ENCODE data around the gene HSPB3.
"Not testable (repeated sequence)": the region's sequence is repeated elsewhere in the genome, so short reads cannot be mapped to it uniquely, and the experiment has no call there.

The HSPB3 gene
- total RNA-seq, result 0 reads per million in 2 donors

DNA sequence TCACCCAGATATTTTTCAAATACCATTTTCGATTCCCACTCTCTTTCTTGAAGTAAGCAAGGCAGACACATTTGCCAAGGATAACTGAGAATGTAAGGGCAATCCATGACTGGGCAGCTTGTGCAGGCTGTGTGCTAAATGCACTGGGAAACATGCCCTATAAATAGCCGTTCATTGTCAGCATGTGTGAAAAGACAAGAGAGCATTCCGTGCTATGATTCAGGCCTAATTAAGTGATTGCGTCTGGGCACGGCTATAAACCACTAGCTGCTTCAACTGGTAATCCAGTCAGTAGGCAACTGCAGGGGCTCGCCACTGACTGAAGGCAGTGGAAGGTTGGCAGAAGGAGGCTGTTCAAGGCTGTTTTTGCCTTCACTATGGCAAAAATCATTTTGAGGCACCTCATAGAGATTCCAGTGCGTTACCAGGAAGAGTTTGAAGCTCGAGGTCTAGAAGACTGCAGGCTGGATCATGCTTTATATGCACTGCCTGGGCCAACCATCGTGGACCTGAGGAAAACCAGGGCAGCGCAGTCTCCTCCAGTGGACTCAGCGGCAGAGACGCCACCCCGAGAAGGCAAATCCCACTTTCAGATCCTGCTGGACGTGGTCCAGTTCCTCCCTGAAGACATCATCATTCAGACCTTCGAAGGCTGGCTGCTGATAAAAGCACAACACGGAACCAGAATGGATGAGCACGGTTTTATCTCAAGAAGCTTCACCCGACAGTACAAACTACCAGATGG, at the start of gene HSPB3:
Gene HSPB3 (plus strand): TSS at position 287 of the 745 bp plus-strand sequence. CDS start 91 bp downstream, at position 378.
- DNase-seq, result no peak

DNA sequence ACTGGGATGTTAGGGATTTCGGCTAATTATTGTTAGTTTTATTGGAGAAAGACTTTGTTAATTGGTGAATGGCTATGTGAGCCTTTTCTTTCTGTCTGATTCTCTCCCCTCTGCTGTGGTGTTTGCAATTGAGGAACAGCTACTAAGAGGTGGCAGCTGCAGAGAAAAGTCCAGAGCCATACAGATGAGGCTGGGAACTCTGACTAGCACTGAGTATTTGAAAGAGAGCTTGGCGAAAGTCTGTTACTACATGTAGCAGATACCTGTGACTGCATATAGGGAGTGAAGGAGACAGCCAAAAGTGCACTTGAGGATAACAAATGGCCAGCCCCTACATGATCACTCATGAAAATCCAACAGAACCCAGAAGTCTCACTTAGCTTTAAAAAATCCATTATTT, 44.3 kb upstream of the HSPB3 start:
- no peak for DNase-seq

DNA sequence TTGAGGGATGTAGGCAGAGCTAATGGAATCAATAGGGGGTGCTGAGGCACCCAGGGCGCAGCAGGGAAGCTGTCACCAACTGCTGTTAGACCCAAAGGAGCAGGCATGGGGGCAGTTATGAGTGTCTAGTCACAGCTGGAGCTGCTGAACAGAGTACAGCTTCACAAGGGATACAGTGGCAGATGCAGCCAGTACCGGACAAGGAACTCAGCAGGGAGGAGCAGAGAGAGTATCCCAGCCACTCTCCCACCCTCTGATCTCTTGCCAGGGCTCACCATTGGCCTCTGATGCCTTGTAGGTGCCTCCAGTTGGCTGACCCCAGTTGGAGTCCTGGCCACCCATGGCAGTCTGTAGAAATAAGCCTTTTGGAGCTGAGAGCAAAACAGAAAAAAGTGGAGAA, 42.6 kb upstream of the HSPB3 start:
- no peak for DNase-seq

DNA sequence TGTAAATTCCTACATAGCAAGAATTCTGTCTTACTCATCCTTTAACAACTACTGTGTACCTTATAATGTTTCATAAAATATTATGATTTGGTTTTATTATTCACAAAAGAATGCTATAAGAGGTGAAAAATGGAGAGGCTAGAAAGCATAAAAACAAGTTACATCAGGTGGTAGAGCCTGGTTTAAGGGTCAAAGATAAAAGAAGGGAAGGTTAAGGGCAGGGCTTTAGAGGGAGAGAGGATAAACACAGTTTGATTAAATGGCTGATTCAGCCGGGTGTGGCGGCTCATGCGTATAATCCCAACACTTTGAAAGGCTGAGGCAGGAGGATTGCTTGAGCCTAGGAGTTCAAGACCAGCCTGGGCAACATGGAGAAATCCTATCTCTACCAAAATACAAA, 40.4 kb upstream of the HSPB3 start:
- no peak for DNase-seq

GRCh38 chr5:54415896-54416601, 39.5 kb upstream of the HSPB3 start:
- no peak for DNase-seq

DNA sequence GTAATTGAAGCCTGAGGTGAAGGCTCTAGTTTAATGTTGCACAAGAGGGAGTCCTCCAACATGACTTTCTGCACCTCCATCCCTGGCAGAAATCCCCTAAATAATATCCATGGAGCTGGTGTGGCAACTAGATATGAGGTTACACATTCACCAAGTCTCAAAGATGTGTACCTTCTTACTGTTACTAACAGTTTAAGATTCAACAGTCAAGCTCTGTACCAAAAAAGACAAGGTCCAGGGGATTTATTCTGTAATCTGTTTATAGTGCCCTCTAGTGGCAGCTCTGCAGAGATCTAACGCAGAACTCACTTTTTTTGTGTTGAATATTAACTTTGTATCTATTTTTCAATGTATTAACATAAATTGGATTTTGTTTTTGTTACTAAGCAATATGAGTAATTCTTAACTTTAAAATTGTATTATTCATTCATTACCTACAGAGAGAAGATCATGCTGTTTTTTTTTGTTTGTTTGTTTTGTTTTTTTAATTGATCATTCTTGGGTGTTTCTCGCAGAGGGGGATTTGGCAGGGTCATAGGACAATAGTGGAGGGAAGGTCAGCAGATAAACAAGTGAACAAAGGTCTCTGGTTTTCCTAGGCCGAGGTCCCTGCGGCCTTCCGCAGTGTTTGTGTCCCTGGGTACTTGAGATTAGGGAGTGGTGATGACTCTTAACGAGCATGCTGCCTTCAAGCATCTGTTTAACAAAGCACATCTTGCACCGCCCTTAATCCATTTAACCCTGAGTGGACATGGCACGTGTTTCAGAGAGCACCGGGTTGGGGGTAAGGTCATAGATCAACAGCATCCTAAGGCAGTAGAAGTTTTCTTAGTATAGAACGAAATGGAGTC, 35.7 kb upstream of the HSPB3 start:
- peak in 2 of 5 experiments; percentile 3 to 45 for DNase-seq

GRCh38 chr5:54420511-54420910, 35.0 kb upstream of the HSPB3 start:
- not testable (repeated sequence) for DNase-seq

DNA sequence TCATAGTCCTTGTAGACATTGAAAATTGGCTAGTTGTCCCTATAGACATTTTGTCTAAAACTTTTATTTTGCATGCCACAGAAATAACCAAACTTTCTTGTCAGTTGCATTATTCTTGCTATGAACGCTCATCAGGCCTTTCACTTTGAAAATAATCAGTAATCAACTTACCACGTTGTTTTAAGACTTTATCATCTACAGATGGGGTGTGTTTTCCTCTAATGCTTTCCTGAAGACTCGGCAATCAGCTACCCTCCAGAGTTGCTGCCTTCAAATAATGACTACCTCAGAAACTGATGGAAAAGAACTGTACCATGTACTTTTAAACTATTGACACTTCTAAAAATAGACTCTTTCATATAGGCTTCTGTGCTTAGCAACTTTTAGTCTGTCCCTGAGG, 33.5 kb upstream of the HSPB3 start:
- no peak for DNase-seq

DNA sequence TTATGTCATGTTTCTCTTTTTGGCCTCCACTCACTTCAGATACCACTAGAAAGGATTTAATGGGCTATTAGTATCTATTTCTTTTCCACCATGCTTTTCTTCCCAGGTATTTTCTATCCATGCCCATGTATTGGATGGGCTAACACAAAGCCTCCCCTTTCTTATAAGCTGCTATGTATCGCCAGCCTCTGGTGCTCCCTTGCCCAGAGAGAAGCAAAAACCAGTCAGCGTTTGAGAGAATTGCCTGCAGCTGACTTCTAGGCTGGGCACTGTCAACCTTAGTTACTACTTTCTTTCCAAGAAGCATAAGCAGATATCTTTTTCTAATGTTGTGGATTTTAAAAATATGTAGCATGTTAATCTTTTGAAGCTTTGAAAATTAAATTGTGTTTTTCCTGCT, 30.2 kb upstream of the HSPB3 start:
- no peak for DNase-seq

DNA sequence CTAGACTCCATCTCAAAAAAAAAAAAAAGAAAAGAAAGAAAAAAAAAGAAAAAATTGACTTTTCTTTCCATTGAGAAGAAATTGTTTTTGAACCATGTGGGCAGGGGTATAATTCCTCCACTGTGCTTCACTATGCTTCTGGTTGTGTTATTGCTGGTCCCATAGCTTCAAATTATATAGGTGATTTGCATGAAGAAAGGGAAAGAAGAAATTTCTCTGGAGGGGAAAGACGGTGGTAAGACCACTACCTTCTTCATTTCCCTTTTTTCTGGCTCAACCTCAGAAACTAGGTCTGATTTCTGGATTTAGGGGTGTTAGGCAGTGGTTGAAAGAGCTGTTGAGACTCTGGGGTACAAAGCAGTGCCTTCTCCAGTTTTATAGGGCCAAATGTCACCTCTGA, 29.3 kb upstream of the HSPB3 start:
- no peak for DNase-seq

- DNase-seq, result not testable (repeated sequence)
Observed at GRCh38 chr5:54434650-54435049, 20.8 kb upstream of the HSPB3 start.

GRCh38 chr5:54438620-54439389, 16.7 kb upstream of the HSPB3 start:
- no peak for DNase-seq

GRCh38 chr5:54440456-54440893, 15.0 kb upstream of the HSPB3 start:
- peak in 1 of 5 experiments; percentile 62 for DNase-seq

DNA sequence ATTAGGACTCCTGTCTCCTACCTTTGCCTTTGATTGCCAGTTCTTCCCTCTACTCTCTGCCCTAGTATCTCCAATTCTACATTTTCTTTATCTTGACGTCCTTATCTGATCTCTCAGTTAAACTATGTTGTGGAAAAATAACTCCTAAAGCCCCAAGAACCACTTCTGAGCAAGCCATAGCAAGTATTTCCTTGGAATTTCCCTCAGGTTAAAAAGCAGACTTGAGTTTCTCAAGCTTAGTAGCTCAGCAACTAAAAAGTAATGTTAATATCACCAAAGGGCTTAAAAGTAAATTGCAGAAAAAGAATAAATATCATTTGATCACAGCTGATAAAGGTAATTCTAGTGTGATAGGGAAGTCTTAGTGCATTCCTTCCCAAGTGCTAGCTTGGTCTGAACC, 13.2 kb upstream of the HSPB3 start:
- no peak for DNase-seq

GRCh38 chr5:54443270-54443669, 12.2 kb upstream of the HSPB3 start:
- DNase-seq, result peak in 1 of 5 experiments; percentile 11

DNA sequence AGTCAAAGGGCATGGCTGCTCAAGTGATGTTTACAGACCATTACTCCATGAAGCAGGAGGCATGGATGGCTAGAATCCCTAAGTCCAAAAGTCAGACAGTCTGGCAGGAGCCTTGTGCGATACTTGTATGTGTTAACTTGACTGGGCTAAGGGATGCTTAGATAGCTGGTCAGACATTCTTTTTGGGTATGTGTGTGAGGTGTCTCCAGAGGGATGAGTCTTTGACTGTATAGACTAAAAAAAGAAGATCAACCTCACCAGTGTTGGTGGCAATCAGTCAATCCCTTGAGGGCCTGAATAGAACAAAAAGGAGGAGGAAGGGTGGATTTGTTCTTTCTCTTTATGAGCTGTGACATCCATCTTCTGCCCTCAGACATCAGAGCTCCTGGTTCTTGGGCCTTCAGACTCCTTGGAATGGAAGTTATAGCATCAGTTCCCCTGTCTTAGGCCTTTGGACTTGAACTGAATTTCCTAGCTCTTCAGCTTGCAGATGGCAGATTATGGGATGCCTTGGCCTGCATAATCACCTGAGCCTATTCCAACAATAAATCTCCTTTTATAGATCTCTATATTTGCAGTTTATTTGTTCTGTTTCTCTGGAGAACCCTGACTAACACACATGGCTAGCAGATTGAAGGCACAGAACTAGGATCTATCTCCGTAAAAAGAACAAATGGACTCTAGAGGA, 9.7 kb upstream of the HSPB3 start:
- no peak for DNase-seq

DNA sequence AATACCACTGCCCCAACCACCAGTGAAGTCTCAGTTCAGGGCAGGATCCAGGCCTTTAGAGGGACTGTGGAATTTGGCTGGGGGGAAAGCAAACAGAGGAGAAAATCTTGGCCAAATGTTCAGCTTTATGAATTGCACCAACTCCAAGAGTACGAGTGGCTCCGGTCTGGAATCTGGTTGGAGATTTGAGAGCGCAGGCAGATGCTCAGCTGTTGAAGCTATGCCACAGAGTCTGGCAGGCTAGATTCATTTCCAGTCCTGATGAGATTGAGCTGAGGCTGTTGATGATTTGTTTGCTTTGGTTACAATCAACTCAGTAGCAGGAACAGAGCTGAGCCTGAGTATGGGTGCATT, 9.1 kb upstream of the HSPB3 start:
- DNase-seq, result no peak

DNA sequence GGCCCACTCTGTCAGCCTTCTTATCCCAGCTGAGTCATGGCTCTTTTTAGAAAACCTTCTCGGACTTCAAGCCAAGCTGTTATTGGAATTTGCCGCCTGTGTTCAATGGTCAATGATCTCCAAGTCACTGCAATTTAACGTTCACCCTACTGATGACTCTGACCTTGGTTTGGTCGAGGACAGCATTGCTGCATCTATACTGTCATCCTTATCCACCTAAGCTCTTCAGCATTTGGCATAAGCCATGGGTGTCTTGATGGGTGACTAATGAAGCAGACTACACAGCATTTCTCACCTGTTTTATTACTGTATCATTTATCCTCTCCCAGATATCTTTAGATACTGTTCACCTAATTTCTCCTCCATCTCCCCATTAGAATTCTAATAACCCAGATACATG, 5.6 kb upstream of the HSPB3 start:
- DNase-seq, result no peak

DNA sequence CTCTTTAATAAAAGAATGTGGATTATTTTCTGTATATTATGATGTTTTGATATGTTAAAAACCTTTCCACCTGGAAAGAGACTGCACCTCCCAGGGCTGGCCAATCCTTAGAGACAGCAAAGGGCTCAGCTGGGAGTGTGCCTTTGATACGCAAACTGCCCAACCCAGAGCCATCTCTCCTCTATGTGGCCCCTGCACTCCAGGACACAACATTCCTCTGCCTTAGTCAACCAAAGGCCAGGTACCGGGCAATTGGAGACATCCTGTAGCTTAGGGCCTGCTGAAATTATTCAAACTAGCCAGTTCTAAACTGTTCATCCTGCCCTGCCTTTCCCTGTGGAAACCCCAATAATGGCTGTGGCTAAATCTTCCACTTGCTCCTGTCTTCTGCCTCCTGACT, 5.0 kb upstream of the HSPB3 start:
- DNase-seq, result no peak

DNA sequence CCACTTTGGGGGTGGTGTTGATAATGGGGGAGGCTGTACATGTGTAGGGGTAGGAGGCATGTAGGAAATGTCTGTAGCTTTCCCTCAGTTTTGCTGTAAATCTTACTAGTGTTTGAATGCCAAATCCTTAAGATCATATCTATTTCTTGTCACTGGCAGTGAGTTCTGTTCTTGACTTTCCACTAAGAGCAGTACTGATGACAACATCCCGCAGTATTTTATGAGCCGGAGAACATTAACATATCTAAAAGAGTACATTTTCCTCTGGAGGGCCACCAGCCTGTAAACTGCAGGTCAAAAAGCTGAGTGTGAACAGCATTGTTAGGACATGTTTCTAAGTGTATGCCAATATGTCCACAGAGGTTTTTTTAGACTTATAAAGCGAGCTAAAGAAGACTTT, 2.5 kb upstream of the HSPB3 start:
- no peak for DNase-seq

- no peak for DNase-seq
Observed at GRCh38 chr5:54454602-54455001, 897 bp upstream of the HSPB3 start.

Data from T-helper 2 cell (primary cell).